Skeletal muscle satellite cell (primary cell): ENCODE data around the gene MRI1.
A peak's percentile ranks its signal among the peaks of the same experiment; 100 is the strongest.
"Not testable (repeated sequence)": the region's sequence is repeated elsewhere in the genome, so short reads cannot be mapped to it uniquely, and the experiment has no call there.

Experiments used
- H3K27me3 ChIP-seq: 2 replicates; pipeline ENCODE4 v1.7.0; 2013; ENCODE audit warnings: low read length; ENCODE audit not compliant: control insufficient read depth, insufficient read depth
- H3K36me3 ChIP-seq: 2 replicates; pipeline ENCODE4 v1.7.0; 2013; ENCODE audit warnings: mild to moderate bottlenecking, control low read depth, low read length; ENCODE audit not compliant: insufficient read depth
- H3K4me1 ChIP-seq: 2 replicates; pipeline ENCODE4 v1.7.0; 2013; ENCODE audit warnings: low read length; ENCODE audit not compliant: control insufficient read depth, insufficient read depth
- H3K4me2 ChIP-seq: 2 replicates; pipeline ENCODE4 v1.7.0; 2013; ENCODE audit warnings: mild to moderate bottlenecking, low read length
- H3K4me3 ChIP-seq: 2 replicates; pipeline ENCODE4 v1.7.0; 2013; ENCODE audit warnings: low read length
- H3K9ac ChIP-seq: 2 replicates; pipeline ENCODE4 v1.7.0; 2013; ENCODE audit warnings: mild to moderate bottlenecking, low read depth, low read length, moderate library complexity
- H3K9me3 ChIP-seq: replicated peaks from 2 replicates; pipeline ENCODE4 v1.7.0; 2013; ENCODE audit warnings: mild to moderate bottlenecking, control low read depth, low read length

The MRI1 gene

DNA sequence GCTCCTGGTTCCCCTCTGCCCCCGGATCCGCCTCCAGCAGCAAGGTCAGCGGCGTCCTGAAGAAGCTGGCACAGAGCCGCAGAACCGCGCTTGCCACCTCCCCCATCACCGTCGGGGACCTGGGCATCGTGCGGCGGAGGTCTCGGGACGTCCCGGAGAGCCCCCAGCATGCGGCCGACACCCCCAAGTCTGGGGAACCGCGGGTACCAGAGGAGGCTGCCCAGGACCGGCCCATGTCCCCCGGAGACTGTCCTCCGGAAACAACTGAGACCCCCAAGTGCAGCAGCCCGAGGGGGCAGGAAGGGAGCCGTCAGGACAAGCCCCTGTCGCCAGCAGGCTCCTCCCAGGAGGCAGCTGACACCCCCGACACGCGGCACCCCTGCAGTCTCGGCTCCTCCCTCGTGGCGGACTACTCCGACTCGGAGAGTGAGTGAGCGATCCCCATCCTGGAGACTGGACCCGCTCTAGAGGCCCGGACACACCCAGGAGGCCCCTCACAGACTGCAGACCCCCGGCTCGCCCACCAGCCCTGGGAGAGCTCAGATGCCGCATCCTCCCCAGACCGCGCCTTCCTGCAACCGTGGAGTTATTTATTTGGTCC is 1.6 kb upstream of the MRI1 start:
- Histone ChIP-seq H3K9ac (no peak overlapping the region), H3K9me3 (no peaks in the 10 kb centered on the region), H3K36me3 (peaks cover 41% of the 10 kb centered on the region), H3K4me2 (no peak overlapping the region), H3K27me3 (no peaks in the 10 kb centered on the region), H3K4me3 (no peak overlapping the region), H3K4me1 (peaks cover 12% of the 10 kb centered on the region)

GRCh38 chr19:13763265-13763664 is 1.1 kb upstream of the MRI1 start:
- no peaks in the 10 kb centered on the region for H3K27me3 ChIP-seq
- no peaks in the 10 kb centered on the region for H3K9me3 ChIP-seq
- no peak overlapping the region for H3K9ac ChIP-seq
- H3K4me2 ChIP-seq: no peak overlapping the region
- peaks cover 12% of the 10 kb centered on the region for H3K4me1 ChIP-seq
- H3K4me3 ChIP-seq: no peak overlapping the region
- peaks cover 39% of the 10 kb centered on the region for H3K36me3 ChIP-seq

DNA sequence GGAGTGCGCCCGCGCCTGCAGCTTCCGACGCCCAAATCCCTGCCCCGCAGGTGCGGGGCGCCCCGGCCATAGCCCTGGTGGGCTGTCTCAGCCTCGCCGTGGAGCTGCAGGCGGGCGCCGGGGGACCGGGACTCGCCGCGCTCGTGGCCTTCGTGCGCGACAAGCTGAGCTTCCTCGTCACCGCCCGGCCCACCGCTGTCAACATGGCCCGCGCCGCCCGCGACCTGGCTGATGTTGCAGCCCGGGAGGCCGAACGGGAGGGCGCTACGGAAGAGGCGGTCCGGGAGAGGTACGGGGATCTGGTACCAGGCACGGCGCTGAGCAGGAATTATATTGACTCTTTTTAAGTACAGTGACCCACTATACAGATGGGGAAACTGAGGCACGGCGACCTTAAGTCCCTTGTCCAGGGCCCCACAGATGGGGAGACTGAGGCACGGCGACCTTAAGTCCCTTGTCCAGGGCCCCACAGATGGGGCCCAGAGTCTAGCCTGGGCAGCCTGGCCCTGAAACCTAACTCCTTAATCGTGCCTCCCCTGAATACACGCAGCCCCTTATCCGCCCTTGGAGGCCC is 586 bp downstream of the MRI1 start:
- H3K4me1 ChIP-seq: peaks cover 12% of the 10 kb centered on the region
- peaks cover 40% of the 10 kb centered on the region for H3K36me3 ChIP-seq
- H3K27me3 ChIP-seq: no peaks in the 10 kb centered on the region
- peak overlapping the region; percentile 81 for H3K9ac ChIP-seq
- H3K4me3 ChIP-seq: peak overlapping the region; percentile 86
- peak overlapping the region; percentile 96 for H3K4me2 ChIP-seq
- H3K9me3 ChIP-seq: no peaks in the 10 kb centered on the region

GRCh38 chr19:13765395-13766094 is 1.2 kb downstream of the MRI1 start:
- Histone ChIP-seq H3K27me3 (no peaks in the 10 kb centered on the region), H3K4me3 (peak overlapping the region; percentile 86), H3K4me2 (peak overlapping the region; percentile 96), H3K36me3 (peaks cover 37% of the 10 kb centered on the region), H3K4me1 (peaks cover 12% of the 10 kb centered on the region), H3K9ac (peak overlapping the region; percentile 81), H3K9me3 (no peaks in the 10 kb centered on the region)

GRCh38 chr19:13766095-13766481 is 1.8 kb downstream of the MRI1 start:
- no peaks in the 10 kb centered on the region for H3K27me3 ChIP-seq
- H3K4me3 ChIP-seq: no peak overlapping the region
- H3K4me2 ChIP-seq: peak overlapping the region; percentile 96
- H3K36me3 ChIP-seq: peaks cover 34% of the 10 kb centered on the region
- no peaks in the 10 kb centered on the region for H3K9me3 ChIP-seq
- peaks cover 12% of the 10 kb centered on the region for H3K4me1 ChIP-seq
- H3K9ac ChIP-seq: no peak overlapping the region

GRCh38 chr19:13768510-13768909 is 4.2 kb downstream of the MRI1 start:
- Histone ChIP-seq H3K4me2 (no peak overlapping the region), H3K36me3 (peaks cover 25% of the 10 kb centered on the region), H3K9me3 (no peaks in the 10 kb centered on the region), H3K4me1 (peaks cover 13% of the 10 kb centered on the region), H3K27me3 (no peaks in the 10 kb centered on the region), H3K4me3 (no peak overlapping the region), H3K9ac (no peak overlapping the region)

DNA sequence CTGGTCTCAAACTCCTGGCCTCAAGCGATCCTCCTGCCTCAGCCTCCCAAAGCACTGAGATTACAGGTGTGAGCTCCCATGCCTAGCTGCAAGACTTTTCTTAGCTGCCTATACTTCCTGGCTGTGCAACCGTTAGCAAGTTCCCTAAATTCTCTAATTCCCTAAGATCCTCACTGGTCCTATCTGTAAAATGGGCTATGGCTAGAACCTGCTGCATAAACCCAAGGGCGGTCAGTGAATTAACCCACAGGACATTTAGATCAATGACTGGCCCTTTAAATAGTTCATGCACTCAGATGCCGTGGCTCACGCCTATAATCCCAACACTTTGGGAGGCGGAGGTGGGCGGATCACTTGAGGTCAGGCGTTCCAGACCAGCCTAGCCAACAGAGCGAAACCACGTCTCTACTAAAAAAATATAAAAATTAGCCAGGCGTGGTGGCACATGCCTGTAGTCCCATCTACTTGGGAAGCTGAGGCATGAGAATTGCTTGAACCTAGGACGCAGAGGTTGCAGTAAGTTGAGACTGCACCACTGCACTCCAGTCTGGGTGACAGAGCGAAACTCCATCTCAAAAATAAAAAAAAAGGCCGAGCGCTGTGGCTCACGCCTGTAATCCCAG is 5.8 kb downstream of the MRI1 start:
- Histone ChIP-seq H3K4me3 (no peak overlapping the region), H3K9ac (no peak overlapping the region), H3K27me3 (no peaks in the 10 kb centered on the region), H3K4me2 (no peak overlapping the region), H3K36me3 (peaks cover 25% of the 10 kb centered on the region), H3K9me3 (no peaks in the 10 kb centered on the region), H3K4me1 (peaks cover 15% of the 10 kb centered on the region)

DNA sequence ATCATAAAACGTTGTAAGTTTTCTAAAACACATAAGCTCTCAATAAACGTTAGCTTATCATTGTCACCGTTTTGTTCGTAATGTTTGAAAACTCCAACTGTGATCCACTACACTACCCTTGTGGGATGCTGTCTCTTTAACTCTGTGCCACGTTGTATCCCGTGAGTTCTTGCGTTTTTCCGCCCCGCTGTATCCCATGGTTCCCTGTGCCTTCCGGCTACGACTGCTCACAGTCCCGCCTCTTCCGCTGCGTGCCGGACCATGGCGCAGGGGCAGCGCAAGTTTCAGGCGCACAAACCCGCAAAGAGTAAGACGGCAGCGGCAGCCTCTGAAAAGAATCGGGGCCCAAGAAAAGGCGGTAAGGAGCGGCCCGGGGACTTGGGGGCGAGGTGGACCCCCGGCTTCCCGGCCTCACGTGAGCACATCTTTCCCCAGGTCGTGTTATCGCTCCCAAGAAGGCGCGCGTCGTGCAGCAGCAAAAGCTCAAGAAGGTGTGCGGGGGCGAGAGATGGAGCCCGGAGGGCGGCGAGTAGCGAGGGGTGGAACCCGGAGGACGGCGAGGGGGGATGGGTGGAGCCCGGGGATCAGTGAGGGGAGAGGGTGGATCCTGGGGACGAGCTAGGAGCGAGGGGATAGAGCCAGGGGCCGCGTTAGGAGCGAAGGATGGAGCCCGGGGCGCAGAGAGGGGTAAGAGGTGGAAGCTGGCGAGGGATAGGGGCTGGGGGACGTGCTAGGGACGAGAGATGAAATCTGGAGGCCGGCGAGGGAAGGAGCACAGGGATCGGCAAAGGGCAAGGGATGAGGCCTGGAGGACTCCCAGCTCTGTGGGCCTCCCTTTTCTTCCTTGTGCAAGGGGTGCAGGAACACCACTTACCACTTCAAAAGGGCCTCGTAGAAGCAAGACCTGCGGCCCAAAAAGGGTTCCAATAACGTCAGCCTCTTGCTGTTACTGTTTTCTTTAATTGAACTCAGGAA is 10.2 kb downstream of the MRI1 start, which contains the start of gene C19orf53:
C19orf53 (plus strand) TSS at position 240 of the 975 bp plus-strand sequence; CDS start at position 262, 22 bp downstream.
- no peaks in the 10 kb centered on the region for H3K9me3 ChIP-seq
- no peaks in the 10 kb centered on the region for H3K27me3 ChIP-seq
- peak within 1 kb of the TSS; percentile 94 for H3K4me3 ChIP-seq
- peaks cover 12% of the 10 kb centered on the region for H3K4me1 ChIP-seq
- H3K9ac ChIP-seq: peak within 1 kb of the TSS; percentile 94
- peaks cover 40% of the 10 kb centered on the region for H3K36me3 ChIP-seq
- H3K4me2 ChIP-seq: peak within 1 kb of the TSS; percentile 99

GRCh38 chr19:13778398-13778797 is 14.1 kb downstream of the MRI1 start:
- H3K4me1 ChIP-seq: peaks cover 20% of the 10 kb centered on the region
- H3K9ac ChIP-seq: no peak overlapping the region
- H3K4me3 ChIP-seq: no peak overlapping the region
- peaks cover 29% of the 10 kb centered on the region for H3K36me3 ChIP-seq
- no peaks in the 10 kb centered on the region for H3K9me3 ChIP-seq
- no peaks in the 10 kb centered on the region for H3K27me3 ChIP-seq
- H3K4me2 ChIP-seq: no peak overlapping the region

- Histone ChIP-seq H3K9me3 (no peaks in the 10 kb centered on the region), H3K27me3 (no peaks in the 10 kb centered on the region), H3K4me1 (peaks cover 16% of the 10 kb centered on the region), H3K36me3 (peaks cover 29% of the 10 kb centered on the region), H3K9ac (no peak overlapping the region), H3K4me2 (no peak overlapping the region), H3K4me3 (no peak overlapping the region)
Measured at GRCh38 chr19:13778847-13779246, 14.5 kb downstream of the MRI1 start.

GRCh38 chr19:13779794-13780193 is 15.5 kb downstream of the MRI1 start:
- H3K9ac ChIP-seq, H3K9me3 ChIP-seq, H3K4me2 ChIP-seq, H3K27me3 ChIP-seq, H3K4me3 ChIP-seq: not testable (repeated sequence)
- Histone ChIP-seq H3K36me3 (peaks cover 29% of the 10 kb centered on the region), H3K4me1 (peaks cover 16% of the 10 kb centered on the region)
